Caco-2 (cell line): ENCODE data around the gene FBXL7. TPM values are rescaled to one million over a fixed set of nuclear protein-coding genes. Genes with fewer than 3 reads are reported as not detected.

Source experiments
- BruUV-seq: library from RNA; stranded (reverse); fragments of 400-500 nt; replicated peaks from 2 replicates; lab custom pipeline; 2021; lab: Mats Ljungman, UMichigan
- CTCF ChIA-PET: fragments of 300-600 bp; sonication (Branson Sonifier 250); formaldehyde crosslinking; loops from one replicate; lab custom pipeline; 2022; ENCODE audit warnings: antibody characterized with exemption; lab: Charles Lee
- POLR2A ChIA-PET: fragments of 300-600 bp; sonication (Branson Sonifier 250); formaldehyde crosslinking; loops from one replicate; lab custom pipeline; 2022; ENCODE audit warnings: antibody characterized with exemption; lab: Charles Lee
- DNase-seq, 2 experiments: peaks; one replicate each; pipeline versions ENCODE4 v3.0.0 to v3.0.0-alpha.2; 2020 to 2022
- H3K27me3 ChIP-seq: replicated peaks from 2 replicates; pipeline ENCODE4 v1.6.0; 2011; ENCODE audit warnings: low read length; ENCODE audit not compliant: control insufficient read depth, insufficient read depth
- H3K36me3 ChIP-seq: 2 replicates; pipeline ENCODE4 v1.5.1; 2011; ENCODE audit warnings: low read length; ENCODE audit not compliant: control insufficient read depth, insufficient read depth
- H3K4me1 ChIP-seq: fragments of 250-450 bp; sonication (Bioruptor Pico); 2 replicates; pipeline ENCODE4 v1.5.1; 2020; ENCODE audit warnings: mild to moderate bottlenecking
- H3K4me3 ChIP-seq: 2 replicates; pipeline ENCODE4 v1.5.1; 2011; ENCODE audit warnings: low read depth, mild to moderate bottlenecking, control low read depth, low read length
- H3K9me3 ChIP-seq: fragments of 250-450 bp; sonication (Bioruptor Pico); 2 replicates; pipeline ENCODE4 v1.5.1; 2020; ENCODE audit warnings: mild to moderate bottlenecking, moderate library complexity
- H3K27ac Mint-ChIP-seq: one replicate; pipeline ENCODE4 v1.8.0; 2022; ENCODE audit warnings: mixed read lengths; ENCODE audit not compliant: unreplicated experiment
- H3K27me3 Mint-ChIP-seq: one replicate; pipeline ENCODE4 v1.8.0; 2022; ENCODE audit warnings: mixed read lengths; ENCODE audit not compliant: insufficient read depth, unreplicated experiment
- H3K36me3 Mint-ChIP-seq: one replicate; pipeline ENCODE4 v1.8.0; 2022; ENCODE audit warnings: mild to moderate bottlenecking, mixed read lengths; ENCODE audit not compliant: insufficient read depth, unreplicated experiment
- H3K4me1 Mint-ChIP-seq: one replicate; pipeline ENCODE4 v1.8.0; 2022; ENCODE audit warnings: low read depth, mixed read lengths; ENCODE audit not compliant: unreplicated experiment
- H3K4me3 Mint-ChIP-seq: one replicate; pipeline ENCODE4 v1.8.0; 2022; ENCODE audit warnings: mild to moderate bottlenecking, moderate library complexity, mixed read lengths; ENCODE audit not compliant: unreplicated experiment
- H3K9me3 Mint-ChIP-seq: one replicate; pipeline ENCODE4 v1.8.0; 2022; ENCODE audit warnings: mixed read lengths; ENCODE audit not compliant: unreplicated experiment
- intact Hi-C: fragments of 100-400 bp; cut with micrococcal nuclease; formaldehyde crosslinking; loops from one replicate; pipeline ENCODE4 v1.10.0; 2022; ENCODE audit not compliant: unreplicated experiment
- total RNA-seq: library from RNA; stranded (reverse); gene quantifications from 2 replicates; pipeline ENCODE4 v1.2.3, GENCODE V29; 2022
- TF ChIP-seq, protein P1 (sequence below), 2 experiments: fragments of 200-600 bp in 1 of 2; IDR thresholded peaks; 1 replicate in 1 of 2; 2 replicates in 1 of 2; pipeline versions ENCODE4 v1.5.1 to v1.8.0; 2011 to 2022; ENCODE audit warnings: antibody characterized with exemption in 1 of 2, control low read depth in 1 of 2, inconsistent platforms in 1 of 2, low read depth in 1 of 2, low read length in 1 of 2, mild to moderate bottlenecking in 1 of 2, moderate library complexity in 1 of 2; ENCODE audit not compliant: insufficient read depth in 1 of 2, severe bottlenecking in 1 of 2, unreplicated experiment in 1 of 2

FBXL7 gene
- total RNA-seq, 1 experiment from 2014 or later = not detected

DNA sequence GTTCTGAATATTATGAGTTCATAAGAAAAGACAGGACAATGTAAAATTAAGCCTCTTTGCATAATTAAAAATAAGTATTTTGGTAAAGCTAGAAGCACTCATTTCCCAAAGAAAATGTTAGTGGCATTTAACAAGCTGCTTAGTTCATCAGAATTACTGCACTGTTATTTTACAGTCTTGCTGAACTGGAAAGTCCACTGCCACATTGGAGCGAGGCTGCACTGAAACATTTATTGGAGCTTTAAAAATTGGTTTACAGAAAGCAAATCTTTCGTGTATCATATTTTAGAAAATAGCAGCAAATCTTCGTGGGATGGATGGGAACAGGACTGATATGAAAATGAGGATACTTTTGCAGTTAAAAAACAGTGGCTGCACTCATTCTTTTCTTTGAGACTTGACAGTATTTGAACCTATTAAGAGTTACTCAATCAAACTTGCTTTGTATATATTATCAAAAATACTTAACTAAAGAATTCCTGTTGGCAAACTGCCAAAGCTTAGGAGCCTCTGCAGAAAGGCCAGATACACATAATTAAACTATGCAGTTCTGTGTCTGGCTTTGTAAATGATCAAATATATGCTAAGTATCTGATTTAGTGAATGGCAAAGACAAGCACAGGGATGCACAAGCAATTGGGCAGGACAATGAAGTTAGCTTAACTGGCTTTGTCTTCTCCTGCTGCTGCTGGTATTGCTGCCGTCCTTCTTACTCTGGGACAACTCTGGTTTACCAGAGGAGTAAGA, 16.5 kb upstream of the FBXL7 start:
- Mint-ChIP-seq H3K4me1 (no peaks in the 10 kb centered on the region), H3K9me3 (no peaks in the 10 kb centered on the region), H3K4me3 (no peak overlapping the region), H3K36me3 (no peaks in the 10 kb centered on the region), H3K27ac (no peak overlapping the region), H3K27me3 (no peaks in the 10 kb centered on the region)
- Histone ChIP-seq H3K27me3 (no peaks in the 10 kb centered on the region), H3K4me3 (no peak overlapping the region), H3K36me3 (no peaks in the 10 kb centered on the region), H3K4me1 (no peaks in the 10 kb centered on the region), H3K9me3 (no peaks in the 10 kb centered on the region)
- DNase-seq = no peak
- ChIA-PET POLR2A (no interaction called here), CTCF (no interaction called here)
- intact Hi-C loops = no loop called here
- TF ChIP-seq, protein P1, sequence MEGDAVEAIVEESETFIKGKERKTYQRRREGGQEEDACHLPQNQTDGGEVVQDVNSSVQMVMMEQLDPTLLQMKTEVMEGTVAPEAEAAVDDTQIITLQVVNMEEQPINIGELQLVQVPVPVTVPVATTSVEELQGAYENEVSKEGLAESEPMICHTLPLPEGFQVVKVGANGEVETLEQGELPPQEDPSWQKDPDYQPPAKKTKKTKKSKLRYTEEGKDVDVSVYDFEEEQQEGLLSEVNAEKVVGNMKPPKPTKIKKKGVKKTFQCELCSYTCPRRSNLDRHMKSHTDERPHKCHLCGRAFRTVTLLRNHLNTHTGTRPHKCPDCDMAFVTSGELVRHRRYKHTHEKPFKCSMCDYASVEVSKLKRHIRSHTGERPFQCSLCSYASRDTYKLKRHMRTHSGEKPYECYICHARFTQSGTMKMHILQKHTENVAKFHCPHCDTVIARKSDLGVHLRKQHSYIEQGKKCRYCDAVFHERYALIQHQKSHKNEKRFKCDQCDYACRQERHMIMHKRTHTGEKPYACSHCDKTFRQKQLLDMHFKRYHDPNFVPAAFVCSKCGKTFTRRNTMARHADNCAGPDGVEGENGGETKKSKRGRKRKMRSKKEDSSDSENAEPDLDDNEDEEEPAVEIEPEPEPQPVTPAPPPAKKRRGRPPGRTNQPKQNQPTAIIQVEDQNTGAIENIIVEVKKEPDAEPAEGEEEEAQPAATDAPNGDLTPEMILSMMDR (IDR thresholded peaks at IDR 0.05; ENCODE audit: insufficient read depth in 1 of 2, low read depth in 1 of 2, low read length in 1 of 2, severe bottlenecking in 1 of 2, unreplicated experiment in 1 of 2) = no peak
- BruUV-seq = no TSS peak

- CTCF ChIA-PET = no interaction called here
- POLR2A ChIA-PET = no interaction called here
- H3K27me3 ChIP-seq = no peaks in the 10 kb centered on the region
- TF ChIP-seq, protein P1 (IDR thresholded peaks at IDR 0.05; ENCODE audit: insufficient read depth in 1 of 2, low read depth in 1 of 2, low read length in 1 of 2, severe bottlenecking in 1 of 2, unreplicated experiment in 1 of 2) = no peak
- no peak for DNase-seq
- H3K9me3 ChIP-seq = no peaks in the 10 kb centered on the region
- Mint-ChIP-seq H3K4me1 (no peaks in the 10 kb centered on the region), H3K36me3 (no peaks in the 10 kb centered on the region), H3K27ac (no peak overlapping the region), H3K27me3 (peaks cover 13% of the 10 kb centered on the region), H3K4me3 (no peak overlapping the region), H3K9me3 (no peaks in the 10 kb centered on the region)
- no peaks in the 10 kb centered on the region for H3K36me3 ChIP-seq
- H3K4me1 ChIP-seq = no peaks in the 10 kb centered on the region
- BruUV-seq = no TSS peak
- intact Hi-C loops = no loop called here
- H3K4me3 ChIP-seq = no peak overlapping the region
Observed at GRCh38 chr5:15487228-15487627, 12.8 kb upstream of the FBXL7 start.

DNA sequence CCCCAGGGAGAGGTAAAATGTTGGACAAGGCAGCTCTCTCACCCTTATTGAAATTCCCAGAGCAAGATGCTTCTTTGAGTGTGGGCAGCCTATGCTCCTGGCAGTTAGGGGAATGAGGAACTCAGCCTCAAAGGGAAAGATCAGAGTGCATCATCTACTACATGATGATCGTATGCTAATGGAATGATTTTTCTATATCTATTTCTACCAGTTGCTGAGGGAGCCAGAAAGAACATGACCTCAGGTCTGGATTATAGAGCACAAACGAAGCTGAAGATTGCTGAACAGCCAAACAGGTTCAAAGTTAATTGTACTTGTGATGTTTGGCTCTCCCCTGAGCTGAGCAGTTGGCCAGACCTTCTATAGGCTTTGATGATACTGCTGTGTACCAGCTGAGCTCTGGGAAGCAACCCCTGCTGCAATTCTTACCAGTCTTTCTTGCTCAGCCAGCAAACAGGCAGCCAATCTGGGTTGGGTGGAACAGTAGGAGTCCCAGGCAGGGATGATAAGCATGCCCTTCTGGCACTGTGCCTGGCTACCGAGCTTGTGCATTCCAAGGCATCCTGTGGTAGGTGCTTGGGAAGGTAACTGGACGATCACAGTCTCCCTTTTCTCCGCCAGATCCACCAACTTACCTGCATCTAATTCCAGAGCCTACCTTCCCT, 10.3 kb upstream of the FBXL7 start:
- BruUV-seq = no TSS peak
- Histone ChIP-seq H3K4me3 (no peak overlapping the region), H3K9me3 (no peaks in the 10 kb centered on the region), H3K4me1 (no peaks in the 10 kb centered on the region), H3K36me3 (no peaks in the 10 kb centered on the region), H3K27me3 (no peaks in the 10 kb centered on the region)
- Mint-ChIP-seq H3K27ac (no peak overlapping the region), H3K4me1 (no peaks in the 10 kb centered on the region), H3K9me3 (no peaks in the 10 kb centered on the region), H3K27me3 (peaks cover 16% of the 10 kb centered on the region), H3K36me3 (no peaks in the 10 kb centered on the region), H3K4me3 (no peak overlapping the region)
- POLR2A ChIA-PET = no interaction called here
- intact Hi-C loops = no loop called here
- TF ChIP-seq, protein P1 (IDR thresholded peaks at IDR 0.05; ENCODE audit: insufficient read depth in 1 of 2, low read depth in 1 of 2, low read length in 1 of 2, severe bottlenecking in 1 of 2, unreplicated experiment in 1 of 2) = no peak
- CTCF ChIA-PET = no interaction called here
- no peak for DNase-seq
